ENCODE measurements around the gene BTBD2. TPM values are rescaled to one million over a fixed set of nuclear protein-coding genes. Genes with fewer than 3 reads are reported as not detected.
A peak's percentile ranks its signal among the peaks of the same experiment; 100 is the strongest.

The BTBD2 gene
- total RNA-seq = 102 TPM

- DNase-seq (ENCODE audit: low spot score) = peak; percentile 79
Observed at GRCh38 chr19:2015608-2015950, at the start of gene BTBD2. Gene BTBD2, minus strand, starts transcription at chr19:2015714. Its CDS starts 11 bp downstream, at chr19:2015703.

GRCh38 chr19:2064788-2065524, 49.4 kb upstream of the BTBD2 start:
- no peak for DNase-seq (ENCODE audit: low spot score)

- DNase-seq (ENCODE audit: low spot score) = no peak
Observed at GRCh38 chr19:2064395-2064787, 48.9 kb upstream of the BTBD2 start.

- no peak for DNase-seq (ENCODE audit: low spot score)
Observed at GRCh38 chr19:2063824-2064223, 48.3 kb upstream of the BTBD2 start.

- no peak for DNase-seq (ENCODE audit: low spot score)
Observed at GRCh38 chr19:2062770-2063169, 47.3 kb upstream of the BTBD2 start.

- DNase-seq (ENCODE audit: low spot score) = no peak
Observed at GRCh38 chr19:2062389-2062729, 46.8 kb upstream of the BTBD2 start.

- DNase-seq (ENCODE audit: low spot score) = peak; percentile 99
Observed at GRCh38 chr19:2061495-2062388, 46.2 kb upstream of the BTBD2 start.

- peak; percentile 71 for DNase-seq (ENCODE audit: low spot score)
Observed at GRCh38 chr19:2060884-2061494, 45.5 kb upstream of the BTBD2 start.

- DNase-seq (ENCODE audit: low spot score) = peak; percentile 86
Observed at GRCh38 chr19:2059422-2060201, 44.1 kb upstream of the BTBD2 start.

- peak; percentile 44 for DNase-seq (ENCODE audit: low spot score)
Observed at GRCh38 chr19:2058570-2059421, 43.3 kb upstream of the BTBD2 start.

GRCh38 chr19:2057484-2058469, 42.3 kb upstream of the BTBD2 start:
- DNase-seq (ENCODE audit: low spot score) = peak; percentile 53

- no peak for DNase-seq (ENCODE audit: low spot score)
Observed at GRCh38 chr19:2056837-2057192, 41.3 kb upstream of the BTBD2 start.

- peak; percentile 80 for DNase-seq (ENCODE audit: low spot score)
Observed at GRCh38 chr19:2055931-2056836, 40.7 kb upstream of the BTBD2 start.

GRCh38 chr19:2054763-2055162, 39.2 kb upstream of the BTBD2 start:
- peak; percentile 56 for DNase-seq (ENCODE audit: low spot score)

GRCh38 chr19:2053601-2054389, 38.3 kb upstream of the BTBD2 start:
- peak; percentile 82 for DNase-seq (ENCODE audit: low spot score)

- peak; percentile 83 for DNase-seq (ENCODE audit: low spot score)
Observed at GRCh38 chr19:2051773-2052704, 36.5 kb upstream of the BTBD2 start.
